ENCODE results near the gene PATJ. TPM values are rescaled to one million over a fixed set of nuclear protein-coding genes. Genes with fewer than 3 reads are reported as not detected.

PATJ gene
- total and polyA plus RNA-seq, 2 experiments from 2014 or later, result 10.8 to 18.7 TPM

DNA sequence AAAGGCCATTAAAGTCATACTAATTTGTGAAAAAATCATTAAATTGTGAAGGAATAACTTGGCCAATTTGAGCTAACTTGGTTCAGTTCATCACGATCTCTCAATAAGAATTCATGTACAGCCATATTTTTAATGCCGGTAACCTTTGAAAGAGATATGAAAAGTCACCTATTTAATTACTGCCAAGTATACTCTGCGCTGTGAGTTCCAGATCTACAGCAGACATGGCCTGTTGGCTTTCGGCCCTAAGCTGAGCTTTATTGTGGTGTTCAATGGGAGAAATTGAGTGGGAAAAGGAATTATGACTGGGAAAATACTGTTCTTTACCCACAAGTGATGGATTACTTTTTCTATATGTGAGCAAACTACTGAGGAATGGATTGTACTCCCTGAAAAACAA lies 292.5 kb downstream of the PATJ start:
- DNase-seq (ENCODE audit: low read depth in 1 of 2, low spot score in 1 of 2), result no peak
- no peaks in the 10 kb centered on the region for H3K9me3 ChIP-seq (ENCODE audit: low read depth)
- no peak overlapping the region for H3K4me3 ChIP-seq
- no peaks in the 10 kb centered on the region for H3K27me3 ChIP-seq
- H3K4me1 ChIP-seq (ENCODE audit: low read depth), result peaks cover 8% of the 10 kb centered on the region
- TF ChIP-seq, protein P1, sequence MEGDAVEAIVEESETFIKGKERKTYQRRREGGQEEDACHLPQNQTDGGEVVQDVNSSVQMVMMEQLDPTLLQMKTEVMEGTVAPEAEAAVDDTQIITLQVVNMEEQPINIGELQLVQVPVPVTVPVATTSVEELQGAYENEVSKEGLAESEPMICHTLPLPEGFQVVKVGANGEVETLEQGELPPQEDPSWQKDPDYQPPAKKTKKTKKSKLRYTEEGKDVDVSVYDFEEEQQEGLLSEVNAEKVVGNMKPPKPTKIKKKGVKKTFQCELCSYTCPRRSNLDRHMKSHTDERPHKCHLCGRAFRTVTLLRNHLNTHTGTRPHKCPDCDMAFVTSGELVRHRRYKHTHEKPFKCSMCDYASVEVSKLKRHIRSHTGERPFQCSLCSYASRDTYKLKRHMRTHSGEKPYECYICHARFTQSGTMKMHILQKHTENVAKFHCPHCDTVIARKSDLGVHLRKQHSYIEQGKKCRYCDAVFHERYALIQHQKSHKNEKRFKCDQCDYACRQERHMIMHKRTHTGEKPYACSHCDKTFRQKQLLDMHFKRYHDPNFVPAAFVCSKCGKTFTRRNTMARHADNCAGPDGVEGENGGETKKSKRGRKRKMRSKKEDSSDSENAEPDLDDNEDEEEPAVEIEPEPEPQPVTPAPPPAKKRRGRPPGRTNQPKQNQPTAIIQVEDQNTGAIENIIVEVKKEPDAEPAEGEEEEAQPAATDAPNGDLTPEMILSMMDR (IDR thresholded peaks at IDR 0.05; ENCODE audit: low read depth, low read length), result no peak
- H3K27ac ChIP-seq, result no peak overlapping the region
- no peaks in the 10 kb centered on the region for H3K36me3 ChIP-seq

DNA sequence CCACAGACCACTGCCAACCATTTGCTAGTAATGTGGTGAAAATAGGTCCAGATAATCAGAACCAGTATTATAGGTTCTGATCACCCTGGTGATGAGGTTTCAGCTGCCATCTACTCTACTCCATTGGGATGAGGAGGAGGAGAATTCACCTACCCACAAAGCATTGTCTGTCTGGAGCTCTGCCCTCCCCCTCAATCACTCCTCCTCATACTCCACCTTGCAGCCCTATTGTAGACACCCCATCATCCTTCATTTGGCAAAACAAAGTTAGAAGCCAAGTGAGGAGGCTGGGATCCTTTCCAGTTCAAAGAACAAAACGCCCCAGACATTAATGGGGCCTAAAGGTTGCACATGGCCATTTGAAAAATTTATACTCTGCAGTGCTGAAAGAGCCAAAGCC lies 295.0 kb downstream of the PATJ start:
- TF ChIP-seq, protein P1 (IDR thresholded peaks at IDR 0.05; ENCODE audit: low read depth, low read length), result no peak
- Histone ChIP-seq H3K4me1 (ENCODE audit: low read depth) (peaks cover 18% of the 10 kb centered on the region), H3K9me3 (ENCODE audit: low read depth) (no peaks in the 10 kb centered on the region), H3K27ac (no peak overlapping the region), H3K36me3 (no peaks in the 10 kb centered on the region), H3K27me3 (no peaks in the 10 kb centered on the region), H3K4me3 (no peak overlapping the region)
- DNase-seq (ENCODE audit: low read depth in 1 of 2, low spot score in 1 of 2), result no peak

- no peaks in the 10 kb centered on the region for H3K36me3 ChIP-seq
- no peaks in the 10 kb centered on the region for H3K27me3 ChIP-seq
- H3K4me1 ChIP-seq (ENCODE audit: low read depth), result peaks cover 14% of the 10 kb centered on the region
- H3K27ac ChIP-seq, result peak overlapping the region; percentile 17
- TF ChIP-seq, protein P1 (IDR thresholded peaks at IDR 0.05; ENCODE audit: low read depth, low read length), result no peak
- H3K4me3 ChIP-seq, result no peak overlapping the region
- no peak for DNase-seq (ENCODE audit: low read depth in 1 of 2, low spot score in 1 of 2)
- H3K9me3 ChIP-seq (ENCODE audit: low read depth), result no peaks in the 10 kb centered on the region
Observed at GRCh38 chr1:62038594-62039284, 296.5 kb downstream of the PATJ start.

- Histone ChIP-seq H3K27me3 (no peaks in the 10 kb centered on the region), H3K4me1 (ENCODE audit: low read depth) (peaks cover 10% of the 10 kb centered on the region), H3K4me3 (no peak overlapping the region), H3K9me3 (ENCODE audit: low read depth) (no peaks in the 10 kb centered on the region), H3K36me3 (no peaks in the 10 kb centered on the region), H3K27ac (peak overlapping the region; percentile 15)
- DNase-seq (ENCODE audit: low read depth in 1 of 2, low spot score in 1 of 2), result peak in 1 of 2 donors; percentile 50
- TF ChIP-seq, protein P1 (IDR thresholded peaks at IDR 0.05; ENCODE audit: low read depth, low read length), result no peak
Observed at GRCh38 chr1:62040450-62040849, 298.2 kb downstream of the PATJ start.

GRCh38 chr1:62040973-62041372 lies 298.7 kb downstream of the PATJ start:
- Histone ChIP-seq H3K4me3 (no peak overlapping the region), H3K27ac (peak overlapping the region; percentile 15), H3K27me3 (no peaks in the 10 kb centered on the region), H3K36me3 (no peaks in the 10 kb centered on the region), H3K9me3 (ENCODE audit: low read depth) (no peaks in the 10 kb centered on the region), H3K4me1 (ENCODE audit: low read depth) (peaks cover 10% of the 10 kb centered on the region)
- TF ChIP-seq, protein P1 (IDR thresholded peaks at IDR 0.05; ENCODE audit: low read depth, low read length), result no peak
- DNase-seq (ENCODE audit: low read depth in 1 of 2, low spot score in 1 of 2), result no peak
